IPS-NIHi7 (cell line): ENCODE results near the gene BNIP5.

Source experiments
- DNase-seq: peaks from one replicate; pipeline ENCODE4 v3.0.0; 2012; ENCODE audit warnings: mixed read lengths; ENCODE audit errors: extremely low spot score

Gene BNIP5

DNA sequence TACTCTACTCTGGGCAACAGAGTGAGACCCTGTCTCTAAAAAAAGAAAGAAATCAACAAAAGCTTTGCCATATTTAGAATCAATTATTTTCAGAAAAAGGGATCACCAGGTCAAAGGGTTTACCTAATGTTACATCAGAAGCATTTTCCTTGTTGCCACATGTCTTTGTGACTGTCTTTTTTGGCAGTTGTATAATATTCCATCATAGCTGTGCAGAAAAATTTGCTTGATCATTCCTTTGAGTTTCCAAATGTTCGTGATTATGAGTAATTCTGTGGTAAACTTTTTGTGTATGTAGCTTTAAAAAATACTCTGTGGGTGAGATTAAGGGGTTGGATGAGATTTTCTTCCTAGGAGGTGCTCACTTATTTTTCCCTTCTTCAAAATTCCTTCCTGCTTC lies 40.4 kb downstream of the BNIP5 start:
- no peak for DNase-seq

DNA sequence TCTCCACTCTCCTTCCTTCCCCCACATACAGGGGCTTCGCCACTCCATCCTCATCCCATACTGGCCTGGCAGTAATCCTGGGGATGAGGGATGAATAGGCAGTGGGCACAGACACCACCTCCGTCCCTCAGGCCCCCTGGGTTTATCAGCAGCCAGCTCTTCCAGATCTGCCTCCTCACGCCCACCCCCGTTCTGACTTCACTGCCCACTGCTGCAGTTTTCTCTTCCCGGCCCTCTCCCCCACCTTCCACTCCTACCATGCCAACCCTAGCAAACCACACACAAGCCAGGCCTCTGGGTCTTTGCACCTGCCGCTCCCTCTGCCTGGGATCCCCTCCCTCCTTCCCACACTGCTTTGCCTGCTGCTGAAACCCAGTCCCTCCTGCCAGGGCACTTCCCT lies 44.5 kb downstream of the BNIP5 start:
- DNase-seq = no peak

- no peak for DNase-seq
Measured at GRCh38 chr6:36290668-36291620, 45.7 kb downstream of the BNIP5 start.

- DNase-seq = peak; percentile 45
Measured at GRCh38 chr6:36289281-36289878, 47.3 kb downstream of the BNIP5 start.

- no peak for DNase-seq
Measured at GRCh38 chr6:36286858-36287257, 49.8 kb downstream of the BNIP5 start.

GRCh38 chr6:36285797-36286196 lies 50.9 kb downstream of the BNIP5 start:
- no peak for DNase-seq

DNA sequence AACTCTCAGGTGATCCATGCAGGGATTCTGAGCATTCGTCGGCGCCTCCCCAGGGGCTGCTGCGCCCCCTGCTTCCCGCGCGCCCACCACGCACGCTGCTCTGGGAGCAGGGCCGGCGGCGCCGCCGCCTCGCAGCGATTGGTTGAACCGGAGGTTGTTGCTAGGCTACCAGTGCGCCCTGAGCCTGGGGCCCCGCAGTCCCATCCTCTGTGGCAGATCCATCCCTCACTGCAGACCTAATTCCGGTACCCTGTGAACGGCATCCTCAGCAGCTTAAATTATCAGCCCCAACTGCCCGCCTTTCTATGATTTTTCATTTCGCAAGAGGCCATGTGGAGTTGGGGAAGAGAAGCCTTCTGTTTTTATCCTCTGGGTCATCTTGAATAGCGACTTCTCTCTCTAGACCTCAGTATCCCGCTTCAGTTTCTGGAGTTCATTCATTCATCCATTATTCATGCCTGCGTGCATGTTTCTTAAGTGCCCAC lies 51.5 kb downstream of the BNIP5 start:
- DNase-seq = peak; percentile 90

DNA sequence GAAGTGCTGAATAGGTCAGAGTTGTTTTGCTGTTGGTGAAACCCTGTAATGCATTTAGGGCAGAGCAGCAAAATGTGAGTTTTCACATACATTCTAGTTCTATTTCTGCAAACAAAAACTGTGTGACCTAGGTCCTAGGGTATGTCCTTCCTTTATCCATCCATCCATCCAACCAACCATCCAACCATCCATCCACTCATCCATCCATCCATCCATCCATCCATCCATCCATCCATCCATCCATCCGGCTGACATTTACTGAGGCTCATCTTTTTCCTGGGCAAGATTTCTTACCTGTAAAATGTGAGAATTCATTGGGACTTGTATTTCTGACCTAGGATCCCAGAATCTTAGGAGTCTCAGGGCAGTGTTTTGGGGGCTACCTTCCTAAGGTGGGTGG lies 52.3 kb downstream of the BNIP5 start:
- no peak for DNase-seq

DNA sequence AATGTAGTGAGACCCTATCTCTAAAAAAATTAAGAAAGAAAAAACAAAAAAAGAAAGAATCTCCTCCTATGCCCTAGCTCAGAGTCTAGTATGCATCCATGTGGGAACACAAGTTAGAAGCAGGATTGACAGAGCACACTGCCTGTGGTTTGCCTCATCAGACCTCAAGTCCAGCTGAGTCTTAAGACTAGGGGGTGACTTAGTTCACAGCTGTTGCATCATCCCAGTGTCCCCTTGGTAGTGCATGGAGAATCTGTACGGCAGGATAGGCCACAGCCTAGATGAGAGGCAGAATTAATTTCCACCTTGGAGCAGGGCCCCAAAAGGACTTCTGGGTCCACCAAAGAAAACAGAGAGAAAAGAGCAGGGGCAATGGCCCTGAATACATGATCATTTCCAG lies 53.1 kb downstream of the BNIP5 start:
- DNase-seq = no peak

DNA sequence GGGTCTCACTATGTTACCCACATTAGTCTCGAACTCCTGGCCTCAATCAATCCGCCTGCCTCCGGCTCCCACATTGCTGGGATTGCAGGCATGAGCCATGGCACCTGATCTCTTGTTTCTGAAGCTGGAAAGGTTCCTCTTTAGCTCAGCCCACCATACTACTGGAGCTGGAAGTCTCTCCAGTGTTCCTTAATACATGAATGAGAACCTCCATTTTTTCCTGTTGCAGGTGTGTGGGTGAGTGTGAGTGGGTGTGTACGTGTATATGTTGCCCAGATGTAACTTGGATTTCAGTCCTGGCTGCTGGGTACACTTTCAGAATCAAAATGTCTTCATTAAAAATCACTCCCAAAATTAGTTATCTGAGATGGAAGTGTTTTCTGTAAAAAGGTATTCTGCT lies 55.7 kb downstream of the BNIP5 start:
- no peak for DNase-seq

DNA sequence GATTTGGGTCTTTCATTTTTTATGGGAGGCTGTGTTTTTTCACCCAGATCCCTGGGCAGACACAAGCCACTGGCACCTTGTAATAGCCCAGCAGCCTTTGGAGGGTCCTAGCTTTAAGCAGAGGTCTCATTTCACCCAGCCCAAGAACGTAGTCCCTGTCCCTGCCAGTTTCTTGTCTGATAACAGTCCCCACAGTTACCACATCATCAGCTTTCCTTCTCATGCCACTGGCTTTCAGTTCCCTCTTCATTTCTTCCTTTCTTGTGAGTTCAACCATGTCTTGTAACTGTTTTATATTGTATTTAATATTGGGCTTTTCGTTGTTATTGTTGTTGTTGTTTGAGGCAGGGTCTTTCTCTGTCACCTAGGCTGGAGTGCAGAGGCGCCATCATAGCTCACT lies 56.2 kb downstream of the BNIP5 start:
- DNase-seq = no peak

DNA sequence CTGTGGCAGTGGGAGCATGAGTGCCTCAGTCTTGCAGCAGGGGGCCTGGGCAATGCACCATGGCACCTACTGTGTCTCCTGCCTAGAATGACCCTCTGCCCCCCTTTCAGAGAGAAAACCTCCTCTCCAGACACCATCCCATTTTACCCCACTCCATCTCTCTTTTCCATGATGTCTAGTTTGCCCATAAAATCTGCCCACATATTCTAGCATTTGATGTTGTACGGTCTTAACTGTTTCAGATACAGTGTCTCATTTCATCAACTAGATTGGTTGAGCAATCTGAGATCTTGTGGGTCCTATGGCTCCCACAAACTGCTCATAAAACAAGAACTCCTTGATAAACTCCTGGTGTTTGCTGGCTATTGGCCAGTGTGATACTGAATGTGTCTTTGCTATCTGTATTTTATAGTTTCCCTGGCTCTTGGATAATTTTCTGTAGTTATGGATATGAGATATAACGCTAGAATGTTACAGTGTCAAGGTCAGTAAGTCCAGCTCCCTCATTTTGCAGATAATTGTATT lies 58.7 kb downstream of the BNIP5 start:
- no peak for DNase-seq

GRCh38 chr6:36276581-36277536 lies 59.8 kb downstream of the BNIP5 start:
- no peak for DNase-seq

DNA sequence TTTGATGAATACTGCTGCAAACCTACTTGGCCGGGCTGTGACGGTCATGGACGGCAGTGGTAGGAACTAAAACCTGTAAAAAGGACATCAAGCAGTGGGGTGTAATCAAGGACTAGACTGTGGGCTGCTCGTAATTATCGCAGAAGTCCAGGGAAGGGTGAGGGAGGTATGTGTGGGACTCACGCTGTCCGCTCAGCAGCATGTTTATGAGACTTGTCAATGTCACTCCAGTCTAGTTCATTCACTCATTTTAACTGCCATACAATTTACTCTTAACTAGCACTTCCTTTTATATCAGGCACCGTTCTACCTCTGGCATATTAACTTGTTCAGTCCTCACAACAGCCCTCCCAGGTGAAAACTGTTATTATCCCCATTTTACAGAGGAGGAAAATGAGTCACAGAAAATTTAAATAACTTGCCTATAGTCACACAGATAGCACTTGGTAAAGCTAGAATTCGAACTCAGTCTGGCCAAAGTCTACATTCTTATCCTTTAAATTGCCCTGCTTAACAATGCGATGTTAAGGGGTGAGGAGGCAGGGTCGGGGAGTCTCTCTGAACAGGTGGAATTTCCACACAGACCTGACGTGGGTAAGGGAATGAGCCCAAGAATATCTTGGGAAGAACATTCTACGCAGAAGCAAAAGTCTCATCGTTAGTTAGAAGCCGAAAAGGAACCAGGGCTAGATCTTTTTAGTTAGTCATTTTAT lies 62.7 kb downstream of the BNIP5 start:
- DNase-seq = no peak

DNA sequence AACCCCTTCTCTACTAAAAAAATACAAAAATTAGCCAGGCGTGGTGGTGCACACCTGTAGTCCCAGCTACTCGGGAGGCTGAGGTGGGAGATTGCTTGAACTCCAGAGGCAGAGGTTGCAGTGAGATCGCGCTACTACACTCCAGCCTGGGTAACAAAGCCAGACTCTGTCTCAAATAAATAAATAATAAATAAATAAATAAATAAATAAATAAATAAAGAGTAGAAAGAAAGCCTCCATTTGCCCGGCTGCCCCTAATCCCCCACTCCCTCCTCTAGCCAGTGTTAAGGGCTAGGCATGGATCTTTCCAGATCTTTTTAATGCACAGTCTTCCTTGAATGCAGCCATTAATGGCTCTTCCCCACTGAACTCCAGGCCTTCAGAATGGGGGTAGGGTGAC lies 63.6 kb downstream of the BNIP5 start:
- no peak for DNase-seq

- DNase-seq = no peak
Measured at GRCh38 chr6:36272234-36272633, 64.5 kb downstream of the BNIP5 start.

DNA sequence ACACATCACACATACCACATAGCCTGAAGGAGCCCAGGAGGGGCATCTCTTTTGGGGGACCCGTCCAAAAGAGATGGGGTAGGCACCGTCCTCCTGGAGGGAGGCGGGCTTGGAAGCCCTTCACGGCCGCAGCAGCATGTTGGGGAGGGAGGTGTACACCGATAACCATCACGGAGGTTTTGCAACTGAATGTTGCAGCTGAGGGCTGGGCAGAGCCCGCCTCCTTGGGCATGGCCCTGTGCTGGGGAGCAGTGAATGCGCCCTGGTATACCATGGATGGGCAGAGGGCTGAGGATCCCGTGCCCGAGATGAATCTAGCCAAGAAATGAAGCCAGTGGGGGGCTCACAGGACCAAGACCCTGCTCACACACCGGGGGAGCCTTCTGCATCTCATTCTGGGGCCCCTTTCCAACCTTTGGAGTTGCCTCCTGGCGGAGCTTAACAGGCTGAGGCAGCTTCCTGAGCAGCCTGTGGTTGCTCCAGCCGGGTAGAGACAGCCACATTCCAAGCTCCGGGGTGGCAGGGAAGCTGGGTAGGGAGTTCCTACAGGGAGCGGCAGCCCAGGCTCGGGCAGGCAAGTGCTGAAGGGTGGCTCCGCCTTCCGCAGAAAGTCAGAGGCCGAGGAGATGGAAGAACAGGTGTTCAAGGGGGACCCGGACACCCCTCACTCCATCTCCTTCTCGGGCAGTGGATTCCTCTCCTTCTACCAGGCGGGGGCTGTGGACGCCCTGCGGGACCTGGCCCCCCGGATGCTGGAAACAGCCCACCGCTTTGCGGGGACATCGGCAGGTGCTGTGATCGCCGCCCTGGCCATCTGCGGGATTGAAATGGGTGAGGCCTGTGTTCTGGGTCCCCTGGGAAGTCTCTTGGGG lies 66.6 kb downstream of the BNIP5 start, which contains the start of gene PNPLA1:
Gene PNPLA1, plus strand, starts transcription at position 227 of the 872 bp plus-strand sequence. Its CDS starts 400 bp downstream, at position 627.
- DNase-seq = peak; percentile 55

GRCh38 chr6:36268478-36269275 lies 68.0 kb downstream of the BNIP5 start:
- DNase-seq = no peak
